ENCODE results near the gene CLHC1. TPM values are rescaled to one million over a fixed set of nuclear protein-coding genes. Genes with fewer than 3 reads are reported as not detected.
"Not testable (repeated sequence)": the region's sequence is repeated elsewhere in the genome, so short reads cannot be mapped to it uniquely, and the experiment has no call there.

The CLHC1 gene
- total RNA-seq, 4 donors from 2014 or later: 3.4 to 15.0 (median 6.4) TPM

DNA sequence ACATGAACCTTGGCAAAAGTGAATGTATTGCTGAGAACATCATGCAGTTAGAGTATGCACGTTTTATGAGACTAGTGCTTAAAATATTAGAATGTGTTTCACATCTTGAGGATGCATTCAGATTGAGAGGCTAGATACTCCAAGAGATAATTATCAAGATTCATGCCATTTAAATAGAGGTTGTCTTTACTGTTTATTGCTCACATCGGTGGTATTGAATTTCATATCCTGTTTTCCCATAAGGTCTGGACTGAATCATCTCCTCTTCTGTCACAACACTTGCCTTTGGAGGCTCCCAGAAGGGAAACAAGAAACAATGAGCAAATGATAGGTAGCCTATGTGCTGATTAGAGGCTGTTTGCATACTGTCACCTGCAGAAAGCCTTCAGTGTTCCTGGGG, 83.8 kb downstream of the CLHC1 start:
- Histone ChIP-seq H3K36me3 (no peaks in the 10 kb centered on the region), H3K4me3 (no peak overlapping the region), H3K9me3 (no peaks in the 10 kb centered on the region), H3K27me3 (no peaks in the 10 kb centered on the region), H3K27ac (replicated peaks in 1 of 4) (no peak overlapping the region), H3K4me1 (peaks cover 8 to 40% (median 28%) of the 10 kb centered on the region in 4 donors)
- intact Hi-C loops (cut with DNase I): no loop called here
- 35% methylated on average over 2 of the region's 2 CpGs for WGBS
- DNase-seq (ENCODE audit: extremely low spot score): no peak
- TF ChIP-seq, protein P1, sequence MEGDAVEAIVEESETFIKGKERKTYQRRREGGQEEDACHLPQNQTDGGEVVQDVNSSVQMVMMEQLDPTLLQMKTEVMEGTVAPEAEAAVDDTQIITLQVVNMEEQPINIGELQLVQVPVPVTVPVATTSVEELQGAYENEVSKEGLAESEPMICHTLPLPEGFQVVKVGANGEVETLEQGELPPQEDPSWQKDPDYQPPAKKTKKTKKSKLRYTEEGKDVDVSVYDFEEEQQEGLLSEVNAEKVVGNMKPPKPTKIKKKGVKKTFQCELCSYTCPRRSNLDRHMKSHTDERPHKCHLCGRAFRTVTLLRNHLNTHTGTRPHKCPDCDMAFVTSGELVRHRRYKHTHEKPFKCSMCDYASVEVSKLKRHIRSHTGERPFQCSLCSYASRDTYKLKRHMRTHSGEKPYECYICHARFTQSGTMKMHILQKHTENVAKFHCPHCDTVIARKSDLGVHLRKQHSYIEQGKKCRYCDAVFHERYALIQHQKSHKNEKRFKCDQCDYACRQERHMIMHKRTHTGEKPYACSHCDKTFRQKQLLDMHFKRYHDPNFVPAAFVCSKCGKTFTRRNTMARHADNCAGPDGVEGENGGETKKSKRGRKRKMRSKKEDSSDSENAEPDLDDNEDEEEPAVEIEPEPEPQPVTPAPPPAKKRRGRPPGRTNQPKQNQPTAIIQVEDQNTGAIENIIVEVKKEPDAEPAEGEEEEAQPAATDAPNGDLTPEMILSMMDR (IDR thresholded peaks at IDR 0.05): no peak

GRCh38 chr2:55147531-55147930, 84.6 kb downstream of the CLHC1 start:
- Histone ChIP-seq H3K4me3 (no peak overlapping the region), H3K9me3 (no peaks in the 10 kb centered on the region), H3K27ac (replicated peaks in 1 of 4) (no peak overlapping the region), H3K27me3 (no peaks in the 10 kb centered on the region), H3K36me3 (no peaks in the 10 kb centered on the region), H3K4me1 (peaks cover 8 to 32% (median 20%) of the 10 kb centered on the region in 4 donors)
- WGBS: 98% methylated on average over 3 of the region's 3 CpGs
- intact Hi-C loops (cut with DNase I): no loop called here
- TF ChIP-seq POLR2A (IDR thresholded peaks at IDR 0.05; ENCODE audit: low read depth): no peak
- TF ChIP-seq, protein P1 (IDR thresholded peaks at IDR 0.05): no peak
- TF ChIP-seq EP300 (IDR thresholded peaks at IDR 0.05): no peak
- no peak for TF ChIP-seq POLR2AphosphoS5 (IDR thresholded peaks at IDR 0.05)
- DNase-seq (ENCODE audit: extremely low spot score): no peak

DNA sequence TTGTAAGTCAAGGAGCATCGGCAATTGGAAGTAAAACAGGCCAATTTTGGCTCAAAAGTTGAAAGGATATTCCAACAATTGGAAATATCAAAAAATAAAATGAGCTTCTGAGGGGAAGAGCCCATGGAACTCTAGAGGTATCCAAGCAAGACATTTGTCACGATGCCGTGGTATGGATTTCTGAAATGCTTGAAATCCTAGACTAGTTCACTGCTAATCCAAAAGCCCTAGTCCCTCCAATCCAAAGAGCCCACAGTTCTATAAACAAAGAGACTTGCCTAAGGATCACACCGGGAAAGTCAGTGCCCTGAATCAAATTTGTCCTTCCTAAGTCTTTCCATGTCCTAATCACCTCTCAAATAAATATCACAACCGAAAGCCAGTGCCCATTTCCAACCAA, 85.1 kb downstream of the CLHC1 start:
- H3K27ac ChIP-seq (replicated peaks in 1 of 4): no peak overlapping the region
- DNase-seq (ENCODE audit: extremely low spot score): no peak
- H3K4me3 ChIP-seq: no peak overlapping the region
- peaks cover 5 to 29% (median 19%) of the 10 kb centered on the region in 4 donors for H3K4me1 ChIP-seq
- no peaks in the 10 kb centered on the region for H3K36me3 ChIP-seq
- 95% methylated on average over 5 of the region's 5 CpGs for WGBS
- intact Hi-C loops (cut with DNase I): no loop called here
- no peaks in the 10 kb centered on the region for H3K9me3 ChIP-seq
- no peaks in the 10 kb centered on the region for H3K27me3 ChIP-seq
- no peak for TF ChIP-seq POLR2AphosphoS5 (IDR thresholded peaks at IDR 0.05)

DNA sequence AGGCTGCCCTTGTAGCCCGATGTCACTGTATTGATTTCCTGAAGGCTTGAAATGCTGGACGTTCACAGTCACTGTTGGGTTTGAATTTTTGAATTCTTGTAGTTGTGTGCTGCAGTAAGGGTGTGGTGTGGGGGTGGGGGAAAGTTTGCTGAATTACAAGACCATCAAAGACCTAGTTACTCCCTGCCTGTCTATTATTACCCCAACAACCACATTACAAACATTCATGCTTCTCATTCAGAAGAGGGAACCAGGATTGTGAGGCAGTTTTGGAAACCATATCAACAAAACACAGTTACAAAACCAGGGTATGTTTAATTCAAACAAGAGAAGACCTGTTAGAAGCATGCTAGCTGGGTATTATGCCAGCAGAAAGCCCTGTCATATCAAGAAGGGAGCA, 85.8 kb downstream of the CLHC1 start:
- Histone ChIP-seq H3K9me3 (no peaks in the 10 kb centered on the region), H3K27ac (replicated peaks in 1 of 4) (no peak overlapping the region), H3K27me3 (no peaks in the 10 kb centered on the region), H3K4me3 (no peak overlapping the region), H3K4me1 (peaks cover 0 to 29% (median 15%) of the 10 kb centered on the region in 4 donors), H3K36me3 (no peaks in the 10 kb centered on the region)
- intact Hi-C loops (cut with DNase I): no loop called here
- no peak for TF ChIP-seq POLR2AphosphoS5 (IDR thresholded peaks at IDR 0.05)
- TF ChIP-seq POLR2A (IDR thresholded peaks at IDR 0.05; ENCODE audit: low read depth): no peak
- no peak for TF ChIP-seq EP300 (IDR thresholded peaks at IDR 0.05)
- TF ChIP-seq, protein P1 (IDR thresholded peaks at IDR 0.05): no peak
- 63% methylated on average over 2 of the region's 2 CpGs for WGBS
- no peak for DNase-seq (ENCODE audit: extremely low spot score)

GRCh38 chr2:55144922-55145820, 86.9 kb downstream of the CLHC1 start:
- intact Hi-C loops (cut with DNase I): no loop called here
- no peaks in the 10 kb centered on the region for H3K36me3 ChIP-seq
- H3K4me3 ChIP-seq: no peak overlapping the region
- 86% methylated on average over 12 of the region's 12 CpGs for WGBS
- no peaks in the 10 kb centered on the region for H3K9me3 ChIP-seq
- H3K27me3 ChIP-seq: no peaks in the 10 kb centered on the region
- TF ChIP-seq EP300 (IDR thresholded peaks at IDR 0.05) (no peak), POLR2A (IDR thresholded peaks at IDR 0.05; ENCODE audit: low read depth) (no peak), POLR2AphosphoS5 (IDR thresholded peaks at IDR 0.05) (no peak)
- TF ChIP-seq, protein P1 (IDR thresholded peaks at IDR 0.05): no peak
- H3K4me1 ChIP-seq: peaks cover 0 to 34% (median 19%) of the 10 kb centered on the region in 4 donors
- no peak for DNase-seq (ENCODE audit: extremely low spot score)
- H3K27ac ChIP-seq (replicated peaks in 1 of 4): no peak overlapping the region

GRCh38 chr2:55143706-55144105, 88.4 kb downstream of the CLHC1 start:
- peaks cover 0 to 49% (median 23%) of the 10 kb centered on the region in 4 donors for H3K4me1 ChIP-seq
- 95% methylated on average over 2 of the region's 2 CpGs for WGBS
- H3K4me3 ChIP-seq; intact Hi-C loops (cut with DNase I); H3K27me3 ChIP-seq; DNase-seq (ENCODE audit: extremely low spot score); H3K27ac ChIP-seq (replicated peaks in 1 of 4); H3K36me3 ChIP-seq; H3K9me3 ChIP-seq: not testable (repeated sequence)
